HG02763 (cell line): Measurements from ENCODE around the gene MYMX.
"Not testable (repeated sequence)": the region's sequence is repeated elsewhere in the genome, so short reads cannot be mapped to it uniquely, and the experiment has no call there.

ENCODE experiments used
- ATAC-seq: cut with Tn5 transposase; IDR thresholded peaks from one replicate; pipeline ENCODE4 v1.9.1; 2021; ENCODE audit warnings: mild to moderate bottlenecking, moderate library complexity; ENCODE audit not compliant: unreplicated experiment

The MYMX gene

GRCh38 chr6:44230034-44230675, 13.4 kb downstream of the MYMX start:
- ATAC-seq, result no peak

- ATAC-seq, result not testable (repeated sequence)
Measured at GRCh38 chr6:44231426-44231825, 14.7 kb downstream of the MYMX start.

GRCh38 chr6:44232676-44233566, 16.2 kb downstream of the MYMX start:
- no peak for ATAC-seq

GRCh38 chr6:44233567-44234100, 16.9 kb downstream of the MYMX start:
- no peak for ATAC-seq

- no peak for ATAC-seq
Measured at GRCh38 chr6:44234101-44235025, 17.6 kb downstream of the MYMX start.

GRCh38 chr6:44235269-44235668, 18.5 kb downstream of the MYMX start:
- no peak for ATAC-seq

- no peak for ATAC-seq
Measured at GRCh38 chr6:44235891-44236516, 19.3 kb downstream of the MYMX start.

GRCh38 chr6:44237021-44237812, 20.5 kb downstream of the MYMX start:
- peak; percentile 59 for ATAC-seq

- peak; percentile 82 for ATAC-seq
Measured at GRCh38 chr6:44237813-44238433, 21.2 kb downstream of the MYMX start.

GRCh38 chr6:44238687-44239350, 22.1 kb downstream of the MYMX start:
- ATAC-seq, result no peak

- ATAC-seq, result no peak
Measured at GRCh38 chr6:44243345-44243744, 26.6 kb downstream of the MYMX start.

GRCh38 chr6:44245391-44245911, 28.7 kb downstream of the MYMX start:
- ATAC-seq, result no peak

- peak; percentile 52 for ATAC-seq
Measured at GRCh38 chr6:44245912-44246662, 29.4 kb downstream of the MYMX start.

GRCh38 chr6:44246663-44247337, 30.1 kb downstream of the MYMX start, which contains the start of gene HSP90AB1:
Gene HSP90AB1 (plus strand): TSS chr6:44247101. CDS start chr6:44248630, 1,529 bp downstream.
- peak; percentile 56 for ATAC-seq

GRCh38 chr6:44247338-44248302, 30.9 kb downstream of the MYMX start:
- ATAC-seq, result peak; percentile 33

- no peak for ATAC-seq
Measured at GRCh38 chr6:44248579-44248978, 31.9 kb downstream of the MYMX start.
